HEK293 (cell line): ENCODE data around the gene NSD1.

Experiments
- REPIN1 ChIP-seq: fragments of 450-650 bp; formaldehyde crosslinking; IDR thresholded peaks from 2 replicates; pipeline ENCODE4 v1.5.1; 2017; ENCODE audit warnings: missing biosample characterization, missing genetic modification characterization, low read depth
- YY2 ChIP-seq: fragments of 450-650 bp; formaldehyde crosslinking; IDR thresholded peaks from 2 replicates; pipeline ENCODE4 v1.5.1; 2016; ENCODE audit warnings: missing biosample characterization, missing genetic modification characterization
- ZBTB20 ChIP-seq: fragments of 450-650 bp; formaldehyde crosslinking; IDR thresholded peaks from 2 replicates; pipeline ENCODE4 v1.5.1; 2016; ENCODE audit warnings: missing biosample characterization, missing genetic modification characterization
- ZIC2 ChIP-seq: fragments of 450-650 bp; formaldehyde crosslinking; IDR thresholded peaks from 2 replicates; pipeline ENCODE4 v1.5.1; 2016; ENCODE audit warnings: missing biosample characterization, missing genetic modification characterization
- ZNF132 ChIP-seq: fragments of 450-650 bp; formaldehyde crosslinking; IDR thresholded peaks from 2 replicates; pipeline ENCODE4 v1.5.1; 2017; ENCODE audit warnings: missing biosample characterization, missing genetic modification characterization, borderline replicate concordance
- ZNF174 ChIP-seq: fragments of 450-650 bp; formaldehyde crosslinking; IDR thresholded peaks from 2 replicates; pipeline ENCODE4 v1.5.0; 2017; ENCODE audit warnings: missing biosample characterization, mild to moderate bottlenecking, missing genetic modification characterization
- ZNF184 ChIP-seq: fragments of 450-650 bp; IDR thresholded peaks from 2 replicates; pipeline ENCODE4 v1.5.1; 2018; ENCODE audit warnings: missing biosample characterization, mild to moderate bottlenecking, missing genetic modification characterization
- ZNF239 ChIP-seq: fragments of 450-650 bp; formaldehyde crosslinking; IDR thresholded peaks from 2 replicates; pipeline ENCODE4 v1.5.1; 2016; ENCODE audit warnings: missing biosample characterization, missing genetic modification characterization
- ZNF266 ChIP-seq: fragments of 450-650 bp; formaldehyde crosslinking; IDR thresholded peaks from 2 replicates; pipeline ENCODE4 v1.5.1; 2016; ENCODE audit warnings: missing biosample characterization, missing genetic modification characterization, low read depth
- ZNF501 ChIP-seq: fragments of 450-650 bp; formaldehyde crosslinking; IDR thresholded peaks from 2 replicates; pipeline ENCODE4 v1.5.1; 2016; ENCODE audit warnings: missing biosample characterization, missing genetic modification characterization
- ZNF600 ChIP-seq: fragments of 450-650 bp; formaldehyde crosslinking; IDR thresholded peaks from 2 replicates; pipeline ENCODE4 v1.5.1; 2016; ENCODE audit warnings: missing biosample characterization, missing genetic modification characterization
- ZNF610 ChIP-seq: fragments of 450-650 bp; formaldehyde crosslinking; IDR thresholded peaks from 2 replicates; pipeline ENCODE4 v1.5.1; 2016; ENCODE audit warnings: missing biosample characterization, missing genetic modification characterization, borderline replicate concordance
- ZNF654 ChIP-seq: fragments of 450-650 bp; formaldehyde crosslinking; IDR thresholded peaks from 2 replicates; pipeline ENCODE4 v1.5.1; 2016; ENCODE audit warnings: low read depth, missing biosample characterization, missing genetic modification characterization
- ZNF76 ChIP-seq: fragments of 450-650 bp; formaldehyde crosslinking; IDR thresholded peaks from 2 replicates; pipeline ENCODE4; 2016; ENCODE audit warnings: low read depth, missing biosample characterization, missing genetic modification characterization, borderline replicate concordance
- ZNF837 ChIP-seq: fragments of 450-650 bp; formaldehyde crosslinking; IDR thresholded peaks from 2 replicates; pipeline ENCODE4 v1.5.1; 2016; ENCODE audit warnings: missing biosample characterization, missing genetic modification characterization
- TF ChIP-seq, protein P1 (sequence below): fragments of 450-650 bp; formaldehyde crosslinking; IDR thresholded peaks from 2 replicates; pipeline ENCODE4 v1.5.1; 2016; ENCODE audit warnings: missing biosample characterization, missing genetic modification characterization
- TF ChIP-seq, protein P2 (sequence below): fragments of 450-650 bp; formaldehyde crosslinking; conservative IDR thresholded peaks from 2 replicates; pipeline ENCODE4 v1.5.1; 2016; ENCODE audit warnings: low read depth, missing biosample characterization, missing genetic modification characterization
- TF ChIP-seq, protein P3 (sequence below): fragments of 450-650 bp; formaldehyde crosslinking; IDR thresholded peaks from 2 replicates; pipeline ENCODE4 v1.5.1; 2016; ENCODE audit warnings: missing biosample characterization, missing genetic modification characterization
- TF ChIP-seq, protein P4 (sequence below): sonication (generic); formaldehyde crosslinking; IDR thresholded peaks from 2 replicates; pipeline ENCODE4 v1.8.1; 2022; ENCODE audit warnings: mild to moderate bottlenecking, moderate library complexity, missing genetic modification reagents
- TF ChIP-seq, protein P5 (sequence below): fragments of 450-650 bp; formaldehyde crosslinking; IDR thresholded peaks from 2 replicates; pipeline ENCODE4 v1.5.1; 2017; ENCODE audit warnings: missing biosample characterization, missing genetic modification characterization
- TF ChIP-seq, protein P6 (sequence below): fragments of 450-650 bp; formaldehyde crosslinking; IDR thresholded peaks from 2 replicates; pipeline ENCODE4 v1.5.0; 2017; ENCODE audit warnings: missing biosample characterization, missing genetic modification characterization, borderline replicate concordance

NSD1 gene

DNA sequence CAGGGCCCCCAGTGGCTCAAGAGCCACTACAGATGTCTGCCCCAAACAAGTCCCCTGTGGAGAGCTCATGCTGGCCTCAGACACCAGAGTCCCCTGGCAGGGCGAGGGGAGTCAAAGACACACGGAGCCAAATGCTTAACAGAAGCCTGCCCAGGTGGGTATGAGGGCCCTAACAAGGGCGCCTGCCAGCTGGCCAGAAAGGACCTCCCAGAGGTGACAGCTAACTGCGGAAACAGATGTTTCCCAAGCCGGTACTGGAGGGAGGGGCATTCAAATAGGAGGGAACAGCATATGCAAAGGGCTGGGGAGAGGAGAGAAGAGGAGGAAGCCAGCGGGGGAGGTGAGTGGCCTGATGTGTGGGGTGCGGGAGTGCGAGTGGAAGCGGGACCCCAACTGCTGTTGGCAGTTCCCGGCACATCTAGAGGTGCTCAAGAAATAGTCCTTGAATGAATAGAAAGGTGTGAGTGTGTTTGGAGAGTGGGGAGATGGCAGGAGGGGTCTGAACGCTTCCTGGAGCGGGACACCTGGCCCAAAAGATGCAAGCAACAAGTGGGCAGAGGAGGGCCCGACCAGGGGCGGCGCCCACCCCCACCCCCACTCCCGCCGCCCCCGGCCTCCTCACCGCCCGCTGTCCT, 177.3 kb downstream of the NSD1 start (continued):
- no peak for TF ChIP-seq ZNF184 (tag by site-specific recombination)
- TF ChIP-seq, protein P1, sequence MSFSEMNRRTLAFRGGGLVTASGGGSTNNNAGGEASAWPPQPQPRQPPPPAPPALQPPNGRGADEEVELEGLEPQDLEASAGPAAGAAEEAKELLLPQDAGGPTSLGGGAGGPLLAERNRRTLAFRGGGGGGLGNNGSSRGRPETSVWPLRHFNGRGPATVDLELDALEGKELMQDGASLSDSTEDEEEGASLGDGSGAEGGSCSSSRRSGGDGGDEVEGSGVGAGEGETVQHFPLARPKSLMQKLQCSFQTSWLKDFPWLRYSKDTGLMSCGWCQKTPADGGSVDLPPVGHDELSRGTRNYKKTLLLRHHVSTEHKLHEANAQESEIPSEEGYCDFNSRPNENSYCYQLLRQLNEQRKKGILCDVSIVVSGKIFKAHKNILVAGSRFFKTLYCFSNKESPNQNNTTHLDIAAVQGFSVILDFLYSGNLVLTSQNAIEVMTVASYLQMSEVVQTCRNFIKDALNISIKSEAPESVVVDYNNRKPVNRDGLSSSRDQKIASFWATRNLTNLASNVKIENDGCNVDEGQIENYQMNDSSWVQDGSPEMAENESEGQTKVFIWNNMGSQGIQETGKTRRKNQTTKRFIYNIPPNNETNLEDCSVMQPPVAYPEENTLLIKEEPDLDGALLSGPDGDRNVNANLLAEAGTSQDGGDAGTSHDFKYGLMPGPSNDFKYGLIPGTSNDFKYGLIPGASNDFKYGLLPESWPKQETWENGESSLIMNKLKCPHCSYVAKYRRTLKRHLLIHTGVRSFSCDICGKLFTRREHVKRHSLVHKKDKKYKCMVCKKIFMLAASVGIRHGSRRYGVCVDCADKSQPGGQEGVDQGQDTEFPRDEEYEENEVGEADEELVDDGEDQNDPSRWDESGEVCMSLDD (tag by site-specific recombination), result no peak
- TF ChIP-seq ZNF174 (tag by site-specific recombination), result no peak
- TF ChIP-seq ZNF837 (tag by site-specific recombination), result no peak
- TF ChIP-seq REPIN1 (tag by site-specific recombination), result no peak
- no peak for TF ChIP-seq ZNF266 (tag by site-specific recombination)
- TF ChIP-seq ZNF132 (tag by site-specific recombination), result no peak
- no peak for TF ChIP-seq YY2
- TF ChIP-seq, protein P2, sequence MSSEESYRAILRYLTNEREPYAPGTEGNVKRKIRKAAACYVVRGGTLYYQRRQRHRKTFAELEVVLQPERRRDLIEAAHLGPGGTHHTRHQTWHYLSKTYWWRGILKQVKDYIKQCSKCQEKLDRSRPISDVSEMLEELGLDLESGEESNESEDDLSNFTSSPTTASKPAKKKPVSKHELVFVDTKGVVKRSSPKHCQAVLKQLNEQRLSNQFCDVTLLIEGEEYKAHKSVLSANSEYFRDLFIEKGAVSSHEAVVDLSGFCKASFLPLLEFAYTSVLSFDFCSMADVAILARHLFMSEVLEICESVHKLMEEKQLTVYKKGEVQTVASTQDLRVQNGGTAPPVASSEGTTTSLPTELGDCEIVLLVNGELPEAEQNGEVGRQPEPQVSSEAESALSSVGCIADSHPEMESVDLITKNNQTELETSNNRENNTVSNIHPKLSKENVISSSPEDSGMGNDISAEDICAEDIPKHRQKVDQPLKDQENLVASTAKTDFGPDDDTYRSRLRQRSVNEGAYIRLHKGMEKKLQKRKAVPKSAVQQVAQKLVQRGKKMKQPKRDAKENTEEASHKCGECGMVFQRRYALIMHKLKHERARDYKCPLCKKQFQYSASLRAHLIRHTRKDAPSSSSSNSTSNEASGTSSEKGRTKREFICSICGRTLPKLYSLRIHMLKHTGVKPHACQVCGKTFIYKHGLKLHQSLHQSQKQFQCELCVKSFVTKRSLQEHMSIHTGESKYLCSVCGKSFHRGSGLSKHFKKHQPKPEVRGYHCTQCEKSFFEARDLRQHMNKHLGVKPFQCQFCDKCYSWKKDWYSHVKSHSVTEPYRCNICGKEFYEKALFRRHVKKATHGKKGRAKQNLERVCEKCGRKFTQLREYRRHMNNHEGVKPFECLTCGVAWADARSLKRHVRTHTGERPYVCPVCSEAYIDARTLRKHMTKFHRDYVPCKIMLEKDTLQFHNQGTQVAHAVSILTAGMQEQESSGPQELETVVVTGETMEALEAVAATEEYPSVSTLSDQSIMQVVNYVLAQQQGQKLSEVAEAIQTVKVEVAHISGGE (tag by site-specific recombination), result no peak
- no peak for TF ChIP-seq ZNF239 (tag by site-specific recombination)
- TF ChIP-seq, protein P3, sequence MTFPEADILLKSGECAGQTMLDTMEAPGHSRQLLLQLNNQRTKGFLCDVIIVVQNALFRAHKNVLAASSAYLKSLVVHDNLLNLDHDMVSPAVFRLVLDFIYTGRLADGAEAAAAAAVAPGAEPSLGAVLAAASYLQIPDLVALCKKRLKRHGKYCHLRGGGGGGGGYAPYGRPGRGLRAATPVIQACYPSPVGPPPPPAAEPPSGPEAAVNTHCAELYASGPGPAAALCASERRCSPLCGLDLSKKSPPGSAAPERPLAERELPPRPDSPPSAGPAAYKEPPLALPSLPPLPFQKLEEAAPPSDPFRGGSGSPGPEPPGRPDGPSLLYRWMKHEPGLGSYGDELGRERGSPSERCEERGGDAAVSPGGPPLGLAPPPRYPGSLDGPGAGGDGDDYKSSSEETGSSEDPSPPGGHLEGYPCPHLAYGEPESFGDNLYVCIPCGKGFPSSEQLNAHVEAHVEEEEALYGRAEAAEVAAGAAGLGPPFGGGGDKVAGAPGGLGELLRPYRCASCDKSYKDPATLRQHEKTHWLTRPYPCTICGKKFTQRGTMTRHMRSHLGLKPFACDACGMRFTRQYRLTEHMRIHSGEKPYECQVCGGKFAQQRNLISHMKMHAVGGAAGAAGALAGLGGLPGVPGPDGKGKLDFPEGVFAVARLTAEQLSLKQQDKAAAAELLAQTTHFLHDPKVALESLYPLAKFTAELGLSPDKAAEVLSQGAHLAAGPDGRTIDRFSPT (tag by site-specific recombination), result no peak; the same call in 1 of the 2 replicates
- TF ChIP-seq, protein P4, sequence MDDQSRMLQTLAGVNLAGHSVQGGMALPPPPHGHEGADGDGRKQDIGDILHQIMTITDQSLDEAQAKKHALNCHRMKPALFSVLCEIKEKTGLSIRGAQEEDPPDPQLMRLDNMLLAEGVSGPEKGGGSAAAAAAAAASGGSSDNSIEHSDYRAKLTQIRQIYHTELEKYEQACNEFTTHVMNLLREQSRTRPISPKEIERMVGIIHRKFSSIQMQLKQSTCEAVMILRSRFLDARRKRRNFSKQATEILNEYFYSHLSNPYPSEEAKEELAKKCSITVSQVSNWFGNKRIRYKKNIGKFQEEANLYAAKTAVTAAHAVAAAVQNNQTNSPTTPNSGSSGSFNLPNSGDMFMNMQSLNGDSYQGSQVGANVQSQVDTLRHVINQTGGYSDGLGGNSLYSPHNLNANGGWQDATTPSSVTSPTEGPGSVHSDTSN (CRISPR knock-in tag), result no peak
- TF ChIP-seq, protein P5, sequence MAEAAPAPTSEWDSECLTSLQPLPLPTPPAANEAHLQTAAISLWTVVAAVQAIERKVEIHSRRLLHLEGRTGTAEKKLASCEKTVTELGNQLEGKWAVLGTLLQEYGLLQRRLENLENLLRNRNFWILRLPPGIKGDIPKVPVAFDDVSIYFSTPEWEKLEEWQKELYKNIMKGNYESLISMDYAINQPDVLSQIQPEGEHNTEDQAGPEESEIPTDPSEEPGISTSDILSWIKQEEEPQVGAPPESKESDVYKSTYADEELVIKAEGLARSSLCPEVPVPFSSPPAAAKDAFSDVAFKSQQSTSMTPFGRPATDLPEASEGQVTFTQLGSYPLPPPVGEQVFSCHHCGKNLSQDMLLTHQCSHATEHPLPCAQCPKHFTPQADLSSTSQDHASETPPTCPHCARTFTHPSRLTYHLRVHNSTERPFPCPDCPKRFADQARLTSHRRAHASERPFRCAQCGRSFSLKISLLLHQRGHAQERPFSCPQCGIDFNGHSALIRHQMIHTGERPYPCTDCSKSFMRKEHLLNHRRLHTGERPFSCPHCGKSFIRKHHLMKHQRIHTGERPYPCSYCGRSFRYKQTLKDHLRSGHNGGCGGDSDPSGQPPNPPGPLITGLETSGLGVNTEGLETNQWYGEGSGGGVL, result no peak
- no peak for TF ChIP-seq ZNF501 (tag by site-specific recombination)
- peak; percentile 46 for TF ChIP-seq ZIC2 (tag by site-specific recombination)
- no peak for TF ChIP-seq ZNF600
- TF ChIP-seq, protein P6, sequence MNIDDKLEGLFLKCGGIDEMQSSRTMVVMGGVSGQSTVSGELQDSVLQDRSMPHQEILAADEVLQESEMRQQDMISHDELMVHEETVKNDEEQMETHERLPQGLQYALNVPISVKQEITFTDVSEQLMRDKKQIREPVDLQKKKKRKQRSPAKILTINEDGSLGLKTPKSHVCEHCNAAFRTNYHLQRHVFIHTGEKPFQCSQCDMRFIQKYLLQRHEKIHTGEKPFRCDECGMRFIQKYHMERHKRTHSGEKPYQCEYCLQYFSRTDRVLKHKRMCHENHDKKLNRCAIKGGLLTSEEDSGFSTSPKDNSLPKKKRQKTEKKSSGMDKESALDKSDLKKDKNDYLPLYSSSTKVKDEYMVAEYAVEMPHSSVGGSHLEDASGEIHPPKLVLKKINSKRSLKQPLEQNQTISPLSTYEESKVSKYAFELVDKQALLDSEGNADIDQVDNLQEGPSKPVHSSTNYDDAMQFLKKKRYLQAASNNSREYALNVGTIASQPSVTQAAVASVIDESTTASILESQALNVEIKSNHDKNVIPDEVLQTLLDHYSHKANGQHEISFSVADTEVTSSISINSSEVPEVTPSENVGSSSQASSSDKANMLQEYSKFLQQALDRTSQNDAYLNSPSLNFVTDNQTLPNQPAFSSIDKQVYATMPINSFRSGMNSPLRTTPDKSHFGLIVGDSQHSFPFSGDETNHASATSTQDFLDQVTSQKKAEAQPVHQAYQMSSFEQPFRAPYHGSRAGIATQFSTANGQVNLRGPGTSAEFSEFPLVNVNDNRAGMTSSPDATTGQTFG (tag by site-specific recombination), result no peak
- TF ChIP-seq ZBTB20 (tag by site-specific recombination), result no peak
- TF ChIP-seq ZNF654 (tag by site-specific recombination), result no peak
- TF ChIP-seq ZNF76 (tag by site-specific recombination), result no peak
- TF ChIP-seq ZNF610 (tag by site-specific recombination), result no peak
